NCI-H2196 treated with DMSO at 0.1 percent for 48 hours (cell line): ENCODE data around the gene FUT7.

Source experiments
- DNase-seq: peaks from one replicate; lab custom pipeline; 2025; ENCODE audit not compliant: unreplicated experiment; lab: John Stamatoyannopoulos, UW

Gene FUT7, protein sequence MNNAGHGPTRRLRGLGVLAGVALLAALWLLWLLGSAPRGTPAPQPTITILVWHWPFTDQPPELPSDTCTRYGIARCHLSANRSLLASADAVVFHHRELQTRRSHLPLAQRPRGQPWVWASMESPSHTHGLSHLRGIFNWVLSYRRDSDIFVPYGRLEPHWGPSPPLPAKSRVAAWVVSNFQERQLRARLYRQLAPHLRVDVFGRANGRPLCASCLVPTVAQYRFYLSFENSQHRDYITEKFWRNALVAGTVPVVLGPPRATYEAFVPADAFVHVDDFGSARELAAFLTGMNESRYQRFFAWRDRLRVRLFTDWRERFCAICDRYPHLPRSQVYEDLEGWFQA

DNA sequence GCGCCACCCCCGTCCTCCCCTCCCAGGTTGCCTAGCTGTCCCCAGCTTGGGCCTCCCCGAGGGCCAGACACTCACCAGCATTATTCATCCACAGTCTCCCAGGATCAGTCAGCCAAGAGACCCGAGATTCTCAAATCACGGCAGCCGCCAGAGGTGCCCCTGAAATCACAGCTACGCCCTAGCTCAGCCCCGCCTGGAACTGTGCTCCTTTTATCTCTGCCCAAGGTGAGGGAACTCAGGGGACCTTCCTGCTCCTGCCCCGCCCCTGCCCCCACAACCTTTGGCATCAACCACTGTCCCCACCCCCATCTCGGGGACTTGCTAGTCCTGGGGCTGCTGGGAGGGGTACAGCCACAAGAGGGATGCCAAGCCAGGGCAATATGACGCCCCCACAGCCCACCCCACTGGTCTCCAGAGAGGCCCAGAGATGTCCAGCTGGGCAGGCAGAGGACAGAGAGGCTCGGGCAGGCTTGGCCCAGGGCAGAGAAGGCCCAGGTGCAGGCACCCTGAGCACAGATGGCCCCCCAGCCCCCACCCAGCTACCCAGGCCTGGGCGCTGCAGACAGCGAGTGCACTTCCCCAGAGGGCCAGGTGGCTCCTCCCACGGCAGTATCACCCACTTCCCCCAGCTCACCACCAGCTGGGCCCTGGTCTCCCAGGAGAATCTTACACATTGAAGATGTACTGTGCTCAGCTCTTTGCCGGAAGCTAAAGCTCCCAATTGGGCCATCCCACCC lies at the start of gene FUT7:
TSS of gene FUT7 (minus strand) at position 185 of the 737 bp plus-strand sequence. CDS start at position 88, 97 bp downstream.
- no peak for DNase-seq

DNA sequence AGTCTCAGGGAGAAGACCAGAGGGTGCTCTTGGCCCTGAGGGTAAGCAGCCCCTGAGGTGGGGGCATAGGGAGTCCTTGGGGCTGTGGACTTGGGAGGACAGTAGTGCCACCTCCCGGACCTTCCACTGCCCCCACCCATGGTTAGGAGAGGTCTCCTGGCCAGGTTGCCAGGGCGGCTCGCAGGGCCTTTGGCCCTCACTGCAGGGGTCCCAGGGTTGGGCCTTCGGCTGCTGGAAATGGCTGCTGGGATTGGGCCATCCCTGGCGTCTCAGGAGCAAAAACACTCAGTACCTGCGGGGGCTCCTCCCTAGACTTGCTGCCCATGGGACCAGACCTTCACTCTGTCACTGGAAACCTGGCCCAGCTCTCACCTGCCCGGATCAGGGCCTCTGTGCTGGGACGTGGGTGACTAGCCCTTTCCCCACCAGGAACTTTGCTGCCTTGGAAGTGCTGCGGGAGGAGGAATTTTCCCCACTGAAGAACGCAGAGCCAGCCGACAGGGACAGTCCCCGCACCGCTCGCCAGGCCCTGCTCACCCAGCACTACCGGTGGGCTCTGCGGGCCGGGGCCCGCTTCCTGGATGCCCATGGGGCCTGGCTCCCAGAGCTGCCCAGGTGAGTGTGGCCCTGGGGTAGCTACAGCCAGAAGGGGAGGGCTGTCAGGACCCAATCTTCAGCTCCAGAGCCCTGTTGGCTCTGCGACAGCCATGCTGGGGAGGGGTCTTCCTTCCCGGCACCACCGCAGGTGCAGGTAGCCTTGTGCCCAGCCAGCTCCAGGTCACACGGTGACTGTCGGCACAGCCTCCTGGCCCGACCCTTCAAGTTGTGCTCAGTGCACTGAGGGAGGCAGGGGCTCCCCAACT lies 48.6 kb upstream of the FUT7 start:
- DNase-seq, result no peak

DNA sequence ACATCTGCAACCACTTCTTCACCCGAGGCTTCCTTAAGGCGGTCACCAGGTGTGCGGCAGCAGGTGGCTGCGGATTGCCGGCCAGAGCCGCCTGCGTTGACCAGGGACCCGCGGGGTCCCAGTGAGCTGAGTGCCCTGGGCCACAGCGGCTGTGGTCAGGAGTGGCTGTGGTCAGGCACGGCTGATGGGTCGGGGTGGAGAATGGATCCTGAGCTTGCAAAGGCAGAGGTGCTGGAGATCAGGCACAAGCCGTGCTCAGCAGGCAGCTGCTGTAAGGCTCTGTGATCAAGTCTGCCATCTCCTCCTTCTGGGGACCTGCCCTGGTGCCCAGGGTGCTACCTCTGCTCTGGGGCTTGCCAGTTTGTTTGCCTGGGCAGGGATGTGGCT lies 47.5 kb upstream of the FUT7 start:
- DNase-seq, result no peak

DNA sequence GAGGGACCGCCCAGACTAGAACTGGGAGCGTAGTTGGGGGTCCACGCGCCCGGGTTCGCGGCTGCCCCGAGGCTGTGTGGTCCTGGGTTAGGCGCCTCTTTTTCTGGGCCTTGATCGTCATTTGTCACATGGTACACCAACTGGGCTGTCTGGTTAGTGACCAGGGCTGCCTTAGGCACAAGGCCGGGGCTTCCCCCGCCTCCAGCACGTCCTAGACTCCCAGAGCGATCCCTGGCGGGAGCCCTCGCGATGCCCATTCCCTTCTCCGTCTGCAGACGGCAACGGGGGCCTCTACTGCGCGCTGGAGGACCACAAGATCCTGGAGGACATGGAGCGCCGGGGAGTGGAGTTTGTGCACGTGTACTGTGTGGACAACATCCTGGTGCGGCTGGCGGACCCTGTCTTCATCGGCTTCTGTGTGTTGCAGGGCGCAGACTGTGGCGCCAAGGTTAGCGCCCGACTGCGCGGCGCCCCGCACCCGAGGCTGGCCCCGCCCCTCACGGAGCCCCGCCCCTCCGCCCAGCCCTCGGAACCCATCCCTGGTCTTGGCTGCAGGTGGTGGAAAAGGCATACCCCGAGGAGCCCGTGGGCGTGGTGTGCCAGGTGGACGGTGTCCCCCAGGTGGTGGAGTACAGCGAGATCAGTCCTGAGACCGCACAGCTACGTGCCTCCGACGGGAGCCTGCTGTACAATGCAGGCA lies 47.0 kb upstream of the FUT7 start:
- no peak for DNase-seq

DNA sequence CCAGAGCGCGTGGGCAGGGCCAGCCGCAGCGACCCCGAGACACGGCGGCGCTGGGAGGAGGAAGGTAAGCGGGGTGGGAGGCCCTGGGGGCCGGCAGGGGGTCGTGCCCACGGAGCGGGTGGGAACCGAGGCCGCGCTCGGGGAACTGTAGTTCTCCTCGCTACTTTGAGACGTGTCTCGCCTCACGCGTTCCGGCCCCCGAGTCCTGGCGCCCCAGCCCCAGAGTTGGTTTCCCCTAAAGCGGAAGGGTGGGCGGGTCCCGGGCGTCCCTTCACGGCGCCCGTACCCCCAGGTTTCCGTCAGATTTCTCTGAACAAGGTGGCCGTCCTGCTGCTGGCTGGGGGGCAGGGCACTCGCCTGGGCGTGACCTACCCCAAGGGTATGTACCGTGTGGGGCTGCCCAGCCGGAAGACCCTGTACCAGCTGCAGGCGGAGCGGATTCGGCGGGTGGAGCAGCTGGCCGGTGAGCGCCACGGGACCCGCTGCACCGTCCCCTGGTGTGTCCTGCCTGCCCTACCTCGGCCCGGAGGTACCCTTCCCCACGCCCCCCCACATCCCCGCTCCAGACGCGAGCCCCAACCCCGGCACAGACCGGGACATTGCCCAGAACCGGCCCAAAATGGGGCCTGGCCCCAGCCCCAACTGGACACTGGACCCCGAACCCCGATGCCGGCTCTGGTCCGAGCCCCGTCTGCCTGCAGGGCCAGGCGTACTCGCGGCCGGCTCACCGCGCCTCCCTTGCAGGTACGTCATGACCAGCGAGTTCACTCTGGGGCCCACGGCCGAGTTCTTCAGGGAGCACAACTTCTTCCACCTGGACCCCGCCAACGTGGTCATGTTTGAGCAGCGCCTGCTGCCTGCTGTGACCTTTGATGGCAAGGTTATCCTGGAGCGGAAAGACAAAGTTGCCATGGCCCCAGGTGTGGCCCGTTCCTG lies 46.1 kb upstream of the FUT7 start:
- no peak for DNase-seq

DNA sequence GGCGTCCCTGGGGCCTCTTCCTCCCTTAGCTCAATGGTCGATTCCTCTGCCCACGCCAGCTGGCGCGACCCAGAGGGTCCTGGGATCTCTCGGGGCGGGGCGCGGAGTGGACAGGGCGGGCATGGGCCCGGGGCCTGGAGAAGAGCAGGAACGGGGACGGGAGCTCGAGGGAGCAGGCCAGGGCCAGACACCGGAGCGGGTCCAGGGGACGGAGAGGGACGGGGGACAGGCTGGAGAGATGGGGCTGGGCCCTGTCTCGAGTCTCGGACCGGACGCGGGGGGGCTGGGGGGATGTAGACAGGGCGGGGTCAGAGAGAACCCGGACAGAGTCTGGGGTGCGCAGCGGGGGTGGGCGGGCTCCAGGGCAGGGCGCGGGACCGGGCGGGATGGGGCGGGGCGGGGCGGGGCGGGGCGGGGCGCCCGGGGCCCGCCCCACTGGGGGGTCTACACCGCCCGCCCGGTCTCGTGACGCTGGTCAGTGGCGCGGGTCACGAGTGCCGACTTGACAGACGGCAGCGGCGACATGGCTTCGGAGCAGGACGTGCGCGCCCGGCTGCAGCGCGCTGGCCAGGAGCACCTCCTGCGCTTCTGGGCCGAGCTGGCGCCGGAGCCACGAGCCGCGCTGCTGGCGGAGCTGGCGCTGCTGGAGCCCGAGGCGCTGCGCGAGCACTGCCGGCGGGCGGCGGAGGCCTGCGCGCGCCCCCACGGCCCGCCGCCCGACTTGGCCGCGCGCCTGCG lies 45.3 kb upstream of the FUT7 start, which contains the start of gene UAP1L1:
TSS of gene UAP1L1 (plus strand) at position 508 of the 738 bp plus-strand sequence. CDS start at position 524, 16 bp downstream.
- DNase-seq, result no peak

DNA sequence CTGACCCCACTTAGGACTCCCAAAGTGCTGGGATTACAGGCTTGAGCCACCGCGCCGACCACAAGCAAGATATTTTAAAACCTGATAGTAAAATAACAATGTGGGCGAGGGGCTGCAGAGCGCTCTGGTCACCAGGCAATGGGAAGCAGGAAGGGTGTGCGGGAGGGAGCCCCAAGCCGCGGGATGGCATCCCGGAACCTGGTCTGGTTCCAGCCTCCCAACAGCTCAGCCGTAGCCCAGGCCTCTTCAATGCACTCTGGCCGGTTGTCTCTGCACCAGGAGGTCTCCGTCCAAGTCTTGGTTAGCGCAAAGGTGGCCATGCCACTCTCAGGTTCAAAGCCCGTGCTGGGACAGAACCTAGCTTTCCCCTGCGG lies 44.7 kb upstream of the FUT7 start:
- DNase-seq, result no peak

DNA sequence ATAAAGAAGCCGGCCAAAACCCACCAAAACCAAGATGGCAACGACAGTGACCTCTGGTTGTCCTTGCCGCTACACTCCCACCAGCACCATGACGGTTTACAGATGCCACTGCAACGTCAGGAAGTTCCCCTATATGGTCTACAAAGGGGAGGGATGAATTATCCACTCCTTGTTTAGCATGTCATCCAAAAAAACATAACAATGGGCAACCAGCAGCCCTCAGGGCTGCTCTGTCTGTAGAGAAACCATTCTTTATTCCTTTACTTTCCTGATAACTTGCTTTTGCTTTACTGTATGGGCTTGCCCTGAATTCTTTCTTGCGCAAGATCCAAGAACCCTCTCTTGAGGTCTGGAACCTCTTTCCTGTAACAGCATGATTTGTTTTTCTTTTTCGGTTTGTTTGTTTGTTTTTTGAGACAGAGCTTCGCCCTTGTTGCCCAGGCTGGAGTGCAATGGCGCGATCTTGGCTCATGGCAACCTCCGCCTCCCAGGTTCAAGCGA lies 43.4 kb upstream of the FUT7 start:
- no peak for DNase-seq

DNA sequence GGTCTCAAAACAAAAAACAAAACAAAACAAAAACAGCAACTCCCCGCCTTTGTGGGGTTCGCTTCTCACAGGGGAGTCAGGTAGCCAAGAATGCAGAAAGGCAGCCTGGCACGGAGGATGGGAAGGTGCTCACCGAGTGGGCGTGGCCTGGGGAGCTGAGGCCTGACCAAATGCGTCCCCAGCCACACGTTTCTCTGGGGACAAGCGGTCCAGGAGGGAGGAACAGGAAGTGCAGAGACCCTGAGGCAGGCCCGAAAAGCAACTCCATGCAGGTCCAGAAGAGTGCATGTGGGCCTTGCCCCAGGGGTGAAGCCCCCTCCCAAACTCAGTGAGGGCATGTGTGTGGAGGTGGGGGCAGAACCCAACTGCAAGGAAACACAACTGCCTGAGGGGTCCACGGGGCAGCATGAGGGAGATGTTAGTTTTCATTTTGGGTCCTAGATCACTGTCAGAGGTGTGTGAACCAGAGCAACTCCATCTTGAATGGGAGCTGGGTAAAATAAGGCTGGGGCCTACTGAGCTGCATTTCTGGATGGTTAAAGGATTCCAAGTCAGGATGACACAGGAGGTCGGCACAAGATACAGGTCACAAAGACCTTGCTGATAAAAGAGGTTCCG lies 42.9 kb upstream of the FUT7 start:
- no peak for DNase-seq

DNA sequence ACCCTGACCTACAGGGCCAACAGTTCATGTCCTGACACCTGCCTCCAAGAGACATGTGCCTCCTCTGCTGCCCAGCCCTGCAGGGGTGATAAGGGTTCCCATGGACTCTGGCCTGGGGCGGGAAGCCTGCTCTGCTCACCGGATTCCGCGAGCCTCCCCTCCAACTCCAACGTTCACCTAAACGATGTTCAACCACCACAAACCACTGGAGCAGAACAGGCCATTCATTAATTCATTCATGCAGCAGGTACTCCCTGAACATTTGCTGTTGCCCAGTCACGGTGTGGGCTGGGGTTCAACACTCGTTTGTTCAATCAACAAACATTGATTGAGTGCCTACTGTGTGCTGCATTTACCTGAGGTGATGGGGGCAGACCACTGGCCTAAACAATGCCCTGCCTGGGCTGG lies 42.1 kb upstream of the FUT7 start:
- DNase-seq, result no peak

DNA sequence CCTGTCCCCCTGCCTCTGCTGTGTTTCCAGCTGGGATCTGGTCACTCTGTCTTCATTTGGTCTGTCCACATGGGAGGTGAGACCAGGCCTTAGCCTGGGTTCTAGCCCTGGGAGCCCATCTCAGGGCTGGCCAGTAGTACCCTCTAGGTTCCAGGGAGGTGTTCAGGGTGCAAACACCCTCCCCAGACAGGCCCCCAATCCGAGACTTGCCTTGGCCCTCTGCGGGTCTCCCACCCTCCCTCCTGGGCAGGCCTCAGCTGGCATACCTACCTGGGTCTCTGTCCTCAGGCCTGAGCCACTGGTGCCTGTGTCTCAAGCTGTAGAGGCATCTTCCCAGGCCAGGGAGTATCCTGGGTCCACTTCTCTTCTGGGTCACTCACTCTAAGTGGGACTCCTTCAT lies 39.4 kb upstream of the FUT7 start:
- no peak for DNase-seq

DNA sequence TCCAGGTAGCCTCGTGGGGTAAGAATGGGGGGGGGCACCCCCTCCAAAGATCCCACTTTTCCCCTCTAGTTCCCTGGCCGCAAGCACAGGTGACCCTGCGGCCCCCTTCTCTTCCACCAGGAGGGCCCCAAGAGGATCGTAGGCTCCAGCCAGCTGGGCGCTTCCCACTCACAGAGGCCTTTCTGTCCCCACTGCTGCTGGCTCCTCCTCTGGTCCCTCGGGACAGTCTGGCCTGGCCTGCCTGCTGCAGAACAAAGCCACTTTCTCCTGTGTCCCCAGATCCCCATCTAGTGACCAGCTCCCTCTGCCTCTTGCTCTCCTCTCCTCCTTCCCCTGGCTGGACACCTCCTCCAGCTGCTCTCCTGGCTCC lies 39.0 kb upstream of the FUT7 start:
- DNase-seq, result no peak

DNA sequence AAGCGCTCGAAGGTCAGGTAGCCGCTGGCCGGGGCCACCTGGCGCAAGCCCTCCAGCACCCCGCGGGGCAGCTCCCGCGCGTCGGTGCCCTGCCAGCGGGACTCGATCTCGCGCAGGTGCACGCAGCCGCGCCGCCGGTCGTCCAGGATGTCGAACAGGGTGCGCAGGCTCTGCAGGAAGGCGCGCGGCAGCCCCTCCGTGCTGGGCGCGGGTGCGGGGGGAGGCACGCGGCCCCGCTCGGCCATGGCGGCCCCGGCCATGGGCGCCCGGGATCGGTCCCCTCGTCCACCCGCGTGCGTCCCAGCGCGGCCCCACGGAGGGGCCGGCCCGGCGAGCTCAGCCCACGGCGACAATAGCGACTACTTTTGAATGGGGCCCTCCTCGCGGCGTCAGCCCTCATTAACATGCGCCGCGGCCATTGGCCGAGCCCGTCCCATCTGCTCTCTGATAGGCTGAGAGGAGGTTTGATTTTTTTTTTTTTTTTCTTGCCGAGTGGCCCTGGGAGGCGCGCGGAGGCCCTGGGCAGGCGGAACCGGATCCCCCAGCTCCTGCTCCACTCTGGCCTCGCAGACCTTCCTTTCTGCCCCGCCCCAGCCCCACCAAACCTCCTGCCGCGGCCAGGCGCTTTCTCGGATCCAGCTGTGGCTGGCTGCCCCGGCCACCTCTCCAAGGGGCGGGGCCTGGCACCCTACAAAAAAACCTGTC lies 38.5 kb upstream of the FUT7 start, which contains the start of gene SAPCD2:
TSS of gene SAPCD2 (minus strand) at position 357 of the 705 bp plus-strand sequence. CDS start at position 260, 97 bp downstream.
- DNase-seq, result peak; percentile 90

DNA sequence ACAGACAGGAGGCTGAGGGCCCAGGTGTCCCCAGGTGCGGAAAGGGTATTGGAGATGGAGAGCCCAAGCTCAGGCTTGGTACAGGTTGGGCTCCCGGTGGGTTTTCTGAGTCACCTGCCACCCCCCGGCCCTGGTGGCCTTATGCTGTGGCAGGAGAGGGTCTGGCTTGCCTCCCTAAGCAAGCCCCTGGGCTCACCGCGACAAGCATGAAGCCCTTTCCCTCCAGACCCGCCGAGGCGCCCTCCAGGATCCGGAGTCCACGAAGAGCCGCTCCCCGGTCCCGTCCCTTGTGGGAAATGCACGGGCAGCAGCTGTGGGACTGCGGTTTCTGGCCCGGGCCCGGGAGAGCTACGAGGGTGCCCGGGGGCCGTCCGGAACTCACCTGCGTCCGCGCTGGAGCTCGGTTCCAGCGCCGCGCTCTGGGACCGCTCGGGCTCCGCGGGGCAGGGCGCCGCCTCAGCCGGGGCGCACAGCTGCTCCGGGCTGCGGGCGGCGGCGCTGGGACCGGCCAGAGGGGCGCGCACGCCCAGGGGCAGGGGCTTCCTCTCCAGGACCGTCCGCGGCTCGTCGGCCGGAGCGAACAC lies 37.7 kb upstream of the FUT7 start:
- no peak for DNase-seq

DNA sequence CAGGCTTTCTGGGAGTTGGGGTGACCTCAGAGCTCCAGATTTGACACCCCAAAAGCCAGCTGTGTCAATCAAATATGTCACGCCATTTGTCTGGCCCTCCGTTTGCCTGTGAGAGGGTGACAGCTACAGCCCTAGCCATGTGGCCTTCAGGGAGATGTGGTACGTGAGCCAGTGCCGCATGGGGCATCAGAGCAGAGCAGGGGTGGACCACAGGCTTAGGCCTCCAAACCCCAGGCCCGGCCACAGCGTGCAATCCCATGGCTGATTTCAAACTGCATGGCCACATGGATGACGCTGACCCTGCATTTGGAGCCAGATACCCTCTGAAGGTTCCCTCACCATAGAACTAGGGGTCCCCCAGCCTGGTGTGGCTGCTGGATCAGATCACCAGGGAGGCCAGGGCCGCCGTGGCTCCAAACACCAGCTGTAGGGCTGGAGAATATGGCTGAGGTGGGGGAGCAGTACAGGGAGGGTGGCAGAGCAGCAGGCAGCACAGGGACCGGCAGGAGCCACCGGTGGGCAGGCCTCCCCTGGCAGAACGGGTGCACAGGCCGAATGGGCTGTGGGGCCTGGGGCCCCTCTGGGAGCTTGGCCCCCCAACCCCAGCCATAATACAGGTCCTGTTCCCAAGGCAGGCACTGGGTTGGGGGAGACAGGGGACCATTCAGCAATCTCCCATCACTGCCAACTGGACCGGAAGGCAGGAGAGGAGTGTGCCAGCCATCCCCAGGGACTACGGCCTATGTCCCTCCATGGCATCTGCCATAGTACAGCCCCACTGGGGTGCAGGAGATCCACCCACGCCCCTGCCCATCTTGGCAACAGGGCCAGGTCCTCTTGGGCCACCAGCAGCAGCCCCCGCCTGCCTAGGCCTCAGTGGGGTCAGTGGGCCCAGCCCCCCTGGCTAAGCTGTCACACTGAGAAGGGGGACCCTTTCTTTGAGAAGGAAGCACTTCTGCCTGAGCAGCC lies 36.9 kb upstream of the FUT7 start:
- DNase-seq, result no peak

DNA sequence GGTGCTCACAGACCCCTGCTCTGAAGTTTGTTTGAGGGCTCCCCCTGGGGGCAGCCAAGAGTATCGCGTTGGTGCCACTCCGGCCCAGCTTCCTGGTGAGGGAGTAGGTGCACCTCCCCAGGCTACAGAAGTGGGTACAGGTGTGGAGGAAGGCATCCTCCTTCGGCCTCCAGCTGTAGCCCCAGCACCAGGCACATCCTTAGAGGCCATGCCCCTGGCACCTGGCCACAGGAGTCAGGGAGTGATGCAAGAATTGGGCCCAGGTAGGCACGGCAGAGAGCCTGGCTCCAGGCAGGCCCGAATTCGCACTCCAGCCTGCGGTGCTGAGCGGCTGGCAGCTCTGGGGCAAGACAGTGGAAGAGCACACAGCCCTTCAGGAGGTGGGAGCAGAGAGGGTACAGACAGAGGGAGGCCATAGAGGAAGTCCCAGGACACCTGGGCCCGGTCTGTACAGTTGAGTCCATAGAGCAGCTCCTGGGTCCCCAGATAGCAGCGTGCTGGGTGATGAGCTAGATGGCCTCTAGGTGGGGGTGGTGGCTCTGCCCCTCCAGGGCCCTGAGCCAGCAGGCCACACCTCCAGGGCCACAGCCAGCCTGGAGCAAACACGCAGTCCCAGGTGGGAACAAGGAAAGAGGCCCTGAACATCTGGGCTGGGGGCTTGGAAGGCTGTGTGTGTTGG lies 36.1 kb upstream of the FUT7 start:
- peak; percentile 73 for DNase-seq
